IMR-90 (cell line): ENCODE measurements around the gene BMP8B. TPM values are rescaled to one million over a fixed set of nuclear protein-coding genes. Genes with fewer than 3 reads are reported as not detected.
A peak's percentile ranks its signal among the peaks of the same experiment; 100 is the strongest.

Source experiments
- ATAC-seq: fragments of 200-7000 bp; cut with Tn5 transposase; 2 replicates; pipeline ENCODE4 v1.9.1; 2020; ENCODE audit warnings: low read depth, mild to moderate bottlenecking, moderate library complexity
- BruUV-seq: library from RNA; stranded (reverse); fragments of 400-500 nt; replicated peaks from 2 replicates; lab custom pipeline; 2021; lab: Mats Ljungman, UMichigan
- CTCF ChIA-PET: fragments of 300-600 bp; formaldehyde crosslinking; extraction: SDS; loops from one replicate; lab custom pipeline; 2021; ENCODE audit warnings: antibody characterized with exemption; lab: Yijun Ruan, JAX
- POLR2A ChIA-PET: fragments of 300-600 bp; sonication (Branson Sonifier 250); formaldehyde crosslinking; loops from one replicate; lab custom pipeline; 2022; ENCODE audit warnings: antibody characterized with exemption; ENCODE audit not compliant: unreplicated experiment; lab: Charles Lee
- DNase-seq: peaks from one replicate; pipeline ENCODE4 v3.0.0; 2013
- H2AFZ ChIP-seq: replicated peaks from 2 replicates; pipeline ENCODE3; 2013; ENCODE audit warnings: low read length, mild to moderate bottlenecking; ENCODE audit not compliant: poor library complexity
- H2AK5ac ChIP-seq: 2 replicates; pipeline ENCODE4 v1.6.1; 2013; ENCODE audit warnings: low read depth, low read length, inconsistent platforms
- H2AK9ac ChIP-seq: replicated peaks from 2 replicates; pipeline ENCODE3; 2013; ENCODE audit warnings: mild to moderate bottlenecking, low read depth, low read length, moderate library complexity; ENCODE audit not compliant: poor library complexity
- H2BK120ac ChIP-seq: 2 replicates; pipeline ENCODE4 v1.6.1; 2013; ENCODE audit warnings: low read depth, low read length, inconsistent platforms
- H2BK15ac ChIP-seq: 3 replicates; pipeline ENCODE4 v1.6.1; 2013; ENCODE audit warnings: low read depth, low read length, inconsistent platforms
- H2BK20ac ChIP-seq: 2 replicates; pipeline ENCODE4 v1.6.1; 2013; ENCODE audit warnings: low read depth, mild to moderate bottlenecking, inconsistent platforms, low read length, moderate library complexity
- H2BK5ac ChIP-seq: 2 replicates; pipeline ENCODE4 v1.6.1; 2013; ENCODE audit warnings: mild to moderate bottlenecking, low read depth, low read length, inconsistent platforms; ENCODE audit not compliant: poor library complexity, severe bottlenecking
- H3K14ac ChIP-seq: replicated peaks from 2 replicates; pipeline ENCODE4 v1.6.1; 2013; ENCODE audit warnings: low read depth, low read length, inconsistent platforms
- H3K18ac ChIP-seq: 2 replicates; pipeline ENCODE4 v1.6.1; 2013; ENCODE audit warnings: low read depth, low read length, control low read depth
- H3K23ac ChIP-seq: 2 replicates; pipeline ENCODE4 v1.6.1; 2013; ENCODE audit warnings: low read depth, low read length, inconsistent platforms
- H3K27ac ChIP-seq: 2 replicates; pipeline ENCODE4 v1.5.1; 2013; ENCODE audit warnings: mild to moderate bottlenecking, control low read depth, low read length; ENCODE audit not compliant: insufficient read depth
- H3K27me3 ChIP-seq: 2 replicates; pipeline ENCODE4 v1.6.1; 2013; ENCODE audit warnings: low read length; ENCODE audit not compliant: control insufficient read depth, insufficient read depth
- H3K36me3 ChIP-seq: 2 replicates; pipeline ENCODE4 v1.6.1; 2013; ENCODE audit warnings: low read length, mixed read lengths; ENCODE audit not compliant: control insufficient read depth, insufficient read depth
- H3K4ac ChIP-seq: 2 replicates; pipeline ENCODE4 v1.6.1; 2013; ENCODE audit warnings: low read depth, low read length, inconsistent platforms
- H3K4me1 ChIP-seq: 2 replicates; pipeline ENCODE4 v1.6.1; 2013; ENCODE audit warnings: low read length, mixed read lengths; ENCODE audit not compliant: control insufficient read depth, insufficient read depth
- H3K4me2 ChIP-seq: 2 replicates; pipeline ENCODE4 v1.6.1; 2013; ENCODE audit warnings: low read depth, mild to moderate bottlenecking, control low read depth, low read length, moderate library complexity
- H3K4me3 ChIP-seq: 2 replicates; pipeline ENCODE4 v1.5.1; 2013; ENCODE audit warnings: low read depth, mild to moderate bottlenecking, control low read depth, low read length, moderate library complexity; ENCODE audit not compliant: insufficient read depth
- H3K56ac ChIP-seq: 2 replicates; pipeline ENCODE4 v1.6.1; 2013; ENCODE audit warnings: low read length, inconsistent platforms; ENCODE audit not compliant: insufficient read depth; ENCODE audit errors: extremely low read depth
- H3K79me1 ChIP-seq, 2 experiments: 2 replicates each; pipeline ENCODE4 v1.6.1; 2013; ENCODE audit warnings: low read length in 2 of 2, inconsistent platforms in 1 of 2, low read depth in 1 of 2
- H3K9ac ChIP-seq: 2 replicates; pipeline ENCODE4 v1.6.1; 2013; ENCODE audit warnings: low read depth, low read length, control low read depth
- H3K9me1 ChIP-seq: 2 replicates; pipeline ENCODE4 v1.6.1; 2013; ENCODE audit warnings: low read length, inconsistent platforms; ENCODE audit not compliant: insufficient read depth
- H3K9me3 ChIP-seq: 2 replicates; pipeline ENCODE4 v1.6.1; 2013; ENCODE audit warnings: low read length; ENCODE audit not compliant: control insufficient read depth, insufficient read depth
- H4K20me1 ChIP-seq: 2 replicates; pipeline ENCODE4 v1.6.1; 2013; ENCODE audit warnings: low read length, inconsistent platforms; ENCODE audit not compliant: insufficient read depth
- H4K5ac ChIP-seq: 2 replicates; pipeline ENCODE4 v1.6.1; 2013; ENCODE audit warnings: mild to moderate bottlenecking, low read depth, low read length, control low read depth
- H4K8ac ChIP-seq, 2 experiments: 2 replicates each; pipeline ENCODE4 v1.6.1; 2013; ENCODE audit warnings: low read depth in 2 of 2, low read length in 2 of 2, control low read depth in 1 of 2, inconsistent platforms in 1 of 2
- H4K91ac ChIP-seq: 2 replicates; pipeline ENCODE4 v1.6.1; 2013; ENCODE audit warnings: low read depth, low read length, inconsistent platforms; ENCODE audit not compliant: insufficient read depth
- CEBPB ChIP-seq: IDR thresholded peaks from 2 replicates; pipeline ENCODE4 v1.6.1; 2012; ENCODE audit warnings: low read depth, low read length, improper control_type of control experiment
- CHD1 ChIP-seq: IDR thresholded peaks from 2 replicates; pipeline ENCODE4 v1.6.1; 2012; ENCODE audit warnings: low read depth, low read length, improper control_type of control experiment
- ELK1 ChIP-seq: fragments of 150-350 bp; IDR thresholded peaks from 2 replicates; pipeline ENCODE4 v1.6.1; 2016; ENCODE audit warnings: low read depth, mild to moderate bottlenecking, low read length, moderate library complexity, borderline replicate concordance
- MAFK ChIP-seq: IDR thresholded peaks from 2 replicates; pipeline ENCODE4 v1.6.1; 2012; ENCODE audit warnings: low read depth, low read length, improper control_type of control experiment
- MAZ ChIP-seq: IDR thresholded peaks from 2 replicates; pipeline ENCODE4 v1.6.1; 2012; ENCODE audit warnings: low read depth, mild to moderate bottlenecking, low read length, improper control_type of control experiment, moderate library complexity, borderline replicate concordance
- MXI1 ChIP-seq: IDR thresholded peaks from 2 replicates; pipeline ENCODE4 v1.6.1; 2012; ENCODE audit warnings: low read depth, mild to moderate bottlenecking, low read length, moderate library complexity, borderline replicate concordance
- NFE2L2 ChIP-seq: fragments of 150-350 bp; IDR thresholded peaks from 2 replicates; pipeline ENCODE4 v1.6.1; 2016; ENCODE audit warnings: low read depth, mild to moderate bottlenecking, low read length
- RAD21 ChIP-seq: IDR thresholded peaks from 2 replicates; pipeline ENCODE4 v1.6.1; 2012; ENCODE audit warnings: low read length, improper control_type of control experiment
- RCOR1 ChIP-seq: IDR thresholded peaks from 2 replicates; pipeline ENCODE4 v1.6.1; 2012; ENCODE audit warnings: mild to moderate bottlenecking, low read length, improper control_type of control experiment; ENCODE audit not compliant: insufficient replicate concordance
- RFX5 ChIP-seq: IDR thresholded peaks from 2 replicates; pipeline ENCODE4 v1.8.0; 2012; ENCODE audit warnings: low read depth, mild to moderate bottlenecking, low read length, moderate library complexity
- SMC3 ChIP-seq: fragments of 150-350 bp; IDR thresholded peaks from 2 replicates; pipeline ENCODE4 v1.6.1; 2016; ENCODE audit warnings: low read depth, mild to moderate bottlenecking, antibody characterized with exemption, low read length, moderate library complexity
- WGBS, 2 experiments: methylation state at CpG; one replicate each; pipeline versions ENCODE4 v1.1.5 to v1.1.7; 2013; ENCODE audit warnings: missing lambda C conversion rate in 2 of 2; ENCODE audit not compliant: insufficient read length in 1 of 2; ENCODE audit errors: extremely low coverage in 2 of 2; 5-methylcytosine and 5-hydroxymethylcytosine counted together
- dilution Hi-C: fragments of 300-500 bp; cut with HindIII; formaldehyde crosslinking; loops from one replicate; pipeline ENCODE4 v1.14.3; 2018; ENCODE audit warnings: low sequenced_read_pairs; ENCODE audit not compliant: unreplicated experiment
- in situ Hi-C: fragments of 300-500 bp; cut with MboI; formaldehyde crosslinking; loops from 3 replicates; pipeline ENCODE4 v1.14.3; 2019; ENCODE audit warnings: low sequenced_read_pairs, inconsistent platforms, mixed read lengths
- intact Hi-C: fragments of 100-400 bp; cut with micrococcal nuclease; formaldehyde crosslinking; loops from 2 replicates; pipeline ENCODE4 v1.10.0; 2022
- polyA plus RNA-seq, 3 experiments: library from polyadenylated mRNA; depleted of rRNA; stranded (reverse); fragments of >200 nt; gene quantifications; 2 replicates each; pipeline ENCODE4 v1.2.3, GENCODE V29; 2012; ENCODE audit warnings: low replicate concordance in 1 of 3
- total RNA-seq: library from RNA; depleted of rRNA; stranded (reverse); fragments of >200 nt; gene quantifications from 2 replicates; pipeline ENCODE4 v1.2.3, GENCODE V29; 2012

BMP8B gene
- total and polyA plus RNA-seq, 2 of the 4 experiments (the other 2 are of a cell fraction), result not detected

GRCh38 chr1:39829791-39830533 lies 41.3 kb upstream of the BMP8B start:
- in situ Hi-C loops, result loop anchor here (5.0 kb wide), 1 partner anchor 67 kb away; no protein-coding TSS in a partner anchor
- H4K5ac ChIP-seq, result no peak overlapping the region
- peak; percentile 40 for DNase-seq
- no peak overlapping the region for H2BK120ac ChIP-seq
- no peak overlapping the region for H2AFZ ChIP-seq
- H3K4me3 ChIP-seq, result no peak overlapping the region
- H3K36me3 ChIP-seq, result no peaks in the 10 kb centered on the region
- H3K4ac ChIP-seq, result no peak overlapping the region
- H3K9me1 ChIP-seq, result no peaks in the 10 kb centered on the region; the same call in 1 of the 2 replicates
- H2AK9ac ChIP-seq, result no peak overlapping the region
- H3K14ac ChIP-seq, result no peak overlapping the region
- ATAC-seq, result peak; percentile 27; the same call in 1 of the 2 replicates
- no peaks in the 10 kb centered on the region for H3K9me3 ChIP-seq
- no peak overlapping the region for H3K27ac ChIP-seq
- BruUV-seq, result no TSS peak
- H3K56ac ChIP-seq, result no peak overlapping the region
- H2BK15ac ChIP-seq, result no peak overlapping the region
- TF ChIP-seq MXI1 (no peak), MAFK (no peak), CHD1 (no peak), RAD21 (no peak), SMC3 (no peak), CEBPB (no peak), RFX5 (no peak), RCOR1 (no peak), MAZ (no peak), ELK1 (no peak), NFE2L2 (no peak)
- intact Hi-C loops, result no loop called here
- ChIA-PET CTCF (interaction anchor here (0.5 to 0.6 kb wide), 2 partner anchors 21 to 202 kb away, joined by 3 to 8 read pairs; no protein-coding TSS in a partner anchor), POLR2A (no interaction called here)
- H3K4me2 ChIP-seq, result no peak overlapping the region
- H2AK5ac ChIP-seq, result no peak overlapping the region
- no peak overlapping the region for H4K8ac ChIP-seq
- H2BK5ac ChIP-seq, result no peak overlapping the region
- dilution Hi-C loops, result no loop called here
- H3K23ac ChIP-seq, result no peak overlapping the region
- H3K27me3 ChIP-seq, result peaks cover 9% of the 10 kb centered on the region
- no peaks in the 10 kb centered on the region for H3K79me1 ChIP-seq
- no peak overlapping the region for H3K9ac ChIP-seq
- H2BK20ac ChIP-seq, result no peak overlapping the region
- H4K20me1 ChIP-seq, result no peaks in the 10 kb centered on the region
- no peak overlapping the region for H4K91ac ChIP-seq
- H3K18ac ChIP-seq, result no peak overlapping the region
- WGBS, 2 experiments, result 61% methylated on average over 5 of the region's 6 CpGs; no CpG with 5 or more reads in 1 of the 2 experiments
- H3K4me1 ChIP-seq, result no peaks in the 10 kb centered on the region
